UCSD-AML1 (cell line): ENCODE measurements around the gene IFI44.

Source experiments
- DNase-seq: peaks from one replicate; lab custom pipeline; 2025; ENCODE audit not compliant: unreplicated experiment; lab: John Stamatoyannopoulos, UW

Gene IFI44

DNA sequence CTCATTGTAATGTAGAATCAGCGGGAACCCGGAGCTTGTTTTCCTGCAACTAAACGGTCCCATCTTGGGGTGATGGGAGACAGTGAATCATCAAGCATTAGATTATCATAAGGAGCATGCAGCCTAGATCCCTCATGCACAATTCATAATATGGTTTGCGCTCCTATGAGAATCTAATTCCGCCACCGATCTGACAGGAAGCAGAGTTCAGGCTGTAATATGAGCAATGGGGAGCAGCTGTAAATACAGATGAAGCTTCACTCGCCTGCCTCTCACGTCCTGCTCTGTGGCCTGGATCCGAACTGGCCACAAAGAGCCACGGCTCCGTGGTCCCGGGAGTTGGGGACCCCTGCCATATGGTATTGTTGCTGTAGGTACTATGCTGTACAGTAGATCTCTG is 1.6 kb downstream of the IFI44 start:
- peak; percentile 36 for DNase-seq

GRCh38 chr1:78652019-78652560 is 2.5 kb downstream of the IFI44 start:
- peak; percentile 25 for DNase-seq

DNA sequence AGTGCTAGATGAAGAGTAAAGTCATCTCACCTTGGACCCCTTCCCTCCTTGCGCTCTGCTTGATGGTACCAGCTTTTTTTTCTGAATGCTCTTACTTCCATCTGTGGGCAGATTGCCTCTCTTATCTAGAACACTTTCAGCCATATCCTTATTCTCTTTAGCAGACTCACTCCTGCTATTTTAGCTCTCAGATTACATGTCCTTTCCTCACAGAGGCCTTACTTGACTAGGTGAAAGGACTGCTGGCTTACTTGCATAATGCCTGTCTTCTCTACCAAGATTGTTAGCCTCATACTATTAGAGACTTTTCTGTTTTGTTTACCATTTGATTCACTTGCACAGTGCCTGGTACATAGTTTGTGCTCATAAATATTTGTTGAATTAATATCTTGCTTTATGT is 9.3 kb downstream of the IFI44 start:
- no peak for DNase-seq

- no peak for DNase-seq
Observed at GRCh38 chr1:78663923-78664322, 14.3 kb downstream of the IFI44 start.

DNA sequence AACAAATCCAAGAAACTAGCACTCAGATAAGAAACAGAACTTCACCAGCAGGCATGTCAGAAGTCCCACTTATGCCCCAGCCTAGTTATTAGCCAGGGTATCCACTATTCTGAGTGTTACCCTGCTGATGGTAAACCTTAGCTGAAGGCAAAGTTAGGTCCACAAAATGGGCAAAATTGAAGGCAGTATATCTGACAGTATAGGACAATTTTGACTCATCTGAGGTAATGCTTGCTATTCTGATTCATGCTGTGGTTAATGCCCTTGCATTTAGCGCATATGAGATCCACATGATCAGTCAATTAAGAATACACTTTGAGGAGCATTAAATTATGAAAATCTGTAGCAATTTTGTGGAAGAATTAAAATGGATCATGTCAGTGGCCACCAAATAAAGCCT is 15.1 kb downstream of the IFI44 start:
- DNase-seq = no peak

GRCh38 chr1:78665809-78666208 is 16.2 kb downstream of the IFI44 start:
- peak; percentile 25 for DNase-seq

GRCh38 chr1:78667939-78668338 is 18.3 kb downstream of the IFI44 start:
- no peak for DNase-seq

DNA sequence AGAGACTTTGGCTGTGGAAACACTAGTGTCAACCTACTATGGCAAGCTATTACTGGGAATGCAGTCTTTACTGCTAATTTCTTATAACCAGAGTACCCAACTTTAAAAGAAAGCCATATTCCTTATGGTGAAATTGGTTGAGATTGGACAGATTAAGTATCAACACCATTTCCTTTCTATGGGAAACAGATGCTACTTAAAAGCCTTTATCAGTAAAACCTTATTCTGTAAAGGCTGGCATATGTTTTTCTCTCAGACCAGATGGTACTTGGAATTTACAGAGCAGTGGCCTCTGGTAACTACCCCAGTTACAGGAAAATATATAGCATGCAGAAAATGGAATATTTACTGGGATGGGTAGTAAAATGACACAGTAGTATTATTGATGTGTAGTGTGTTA is 18.8 kb downstream of the IFI44 start:
- DNase-seq = no peak

DNA sequence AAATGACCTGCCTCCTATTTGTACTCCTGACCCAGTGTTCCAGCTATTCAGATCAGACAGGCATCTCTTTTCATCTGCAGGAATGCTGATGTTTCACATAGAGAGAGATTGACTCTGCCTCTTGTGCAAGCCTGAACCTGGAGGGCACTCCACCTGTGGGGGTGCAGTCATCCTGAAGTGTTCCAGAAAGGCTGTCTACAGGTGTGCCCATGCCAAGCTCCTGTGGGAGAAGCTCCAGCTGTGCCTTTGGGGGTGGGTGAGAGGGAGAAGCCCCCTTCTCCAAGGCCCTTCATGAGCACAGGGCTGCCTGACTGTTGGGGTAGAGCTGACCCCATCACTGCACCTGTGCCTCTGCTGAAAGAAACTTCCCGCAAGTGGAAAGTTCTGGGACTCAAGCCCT is 22.8 kb downstream of the IFI44 start:
- DNase-seq = no peak

- DNase-seq = no peak
Observed at GRCh38 chr1:78673120-78673519, 23.5 kb downstream of the IFI44 start.

GRCh38 chr1:78676347-78676982 is 26.8 kb downstream of the IFI44 start:
- DNase-seq = no peak

- DNase-seq = no peak
Observed at GRCh38 chr1:78676993-78677392, 27.4 kb downstream of the IFI44 start.

GRCh38 chr1:78677788-78678187 is 28.2 kb downstream of the IFI44 start:
- no peak for DNase-seq

- peak; percentile 19 for DNase-seq
Observed at GRCh38 chr1:78678324-78678723, 28.7 kb downstream of the IFI44 start.

- no peak for DNase-seq
Observed at GRCh38 chr1:78681265-78681664, 31.6 kb downstream of the IFI44 start.

- no peak for DNase-seq
Observed at GRCh38 chr1:78682496-78682895, 32.9 kb downstream of the IFI44 start.

- DNase-seq = no peak
Observed at GRCh38 chr1:78683079-78683478, 33.4 kb downstream of the IFI44 start.

DNA sequence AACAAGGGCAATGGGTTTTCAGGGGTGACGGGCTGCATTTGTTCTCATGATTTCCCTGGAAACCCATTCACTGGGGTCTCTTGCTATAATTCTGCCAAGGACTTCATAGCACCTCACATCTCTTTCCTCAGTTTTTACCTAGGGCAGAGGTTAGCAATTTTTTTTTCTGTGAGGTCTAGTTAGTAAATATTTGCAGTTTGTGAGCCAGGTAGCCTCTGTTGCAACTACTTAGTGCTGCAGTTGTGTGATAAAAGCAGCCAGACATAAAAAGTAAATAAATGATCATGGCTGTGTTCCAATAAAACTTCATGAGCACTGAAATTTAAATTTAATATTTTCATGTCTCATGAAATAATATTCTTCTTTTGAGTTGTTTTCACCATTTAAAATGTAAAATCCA is 37.7 kb downstream of the IFI44 start:
- DNase-seq = no peak

DNA sequence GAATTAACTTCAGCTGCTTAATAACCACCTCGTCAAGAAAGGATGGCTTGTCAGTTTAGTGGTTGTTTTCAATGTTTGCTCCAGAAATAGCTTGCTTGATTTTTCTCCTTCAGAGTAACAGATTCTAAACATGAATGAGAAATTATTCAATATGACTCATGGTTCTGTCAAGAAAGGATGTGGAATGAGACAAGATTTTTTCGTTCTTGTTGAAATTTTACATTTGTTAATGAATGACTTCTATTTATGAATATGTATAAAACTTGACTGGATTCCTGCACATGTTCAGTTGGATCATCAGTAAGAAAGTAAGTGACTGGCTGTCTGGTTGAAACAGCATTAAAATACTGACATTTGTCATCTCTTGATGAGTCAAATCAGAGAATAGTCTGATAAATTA is 38.3 kb downstream of the IFI44 start:
- DNase-seq = no peak

GRCh38 chr1:78688697-78689096 is 39.1 kb downstream of the IFI44 start:
- DNase-seq = no peak

GRCh38 chr1:78690516-78690915 is 40.9 kb downstream of the IFI44 start:
- DNase-seq = no peak

GRCh38 chr1:78691995-78692747 is 42.5 kb downstream of the IFI44 start:
- DNase-seq = no peak

GRCh38 chr1:78699813-78700212 is 50.2 kb downstream of the IFI44 start:
- DNase-seq = no peak
